MG63 (cell line): ENCODE data around the gene FAM217A. TPM values are rescaled to one million over a fixed set of nuclear protein-coding genes. Genes with fewer than 3 reads are reported as not detected.
"Not testable (repeated sequence)": the region's sequence is repeated elsewhere in the genome, so short reads cannot be mapped to it uniquely, and the experiment has no call there.

Experiments
- DNase-seq: peaks from one replicate; pipeline ENCODE4 v3.0.0-alpha.2; 2020
- H3K27me3 ChIP-seq: fragments of 250-450 bp; sonication (Bioruptor Pico); 2 replicates; pipeline ENCODE4 v1.5.1; 2020; ENCODE audit warnings: mild to moderate bottlenecking, moderate library complexity
- H3K36me3 ChIP-seq: fragments of 250-450 bp; sonication (Bioruptor Pico); 2 replicates; pipeline ENCODE4 v1.5.1; 2020; ENCODE audit warnings: mild to moderate bottlenecking, moderate library complexity
- H3K4me3 ChIP-seq: fragments of 250-450 bp; sonication (Bioruptor Pico); 2 replicates; pipeline ENCODE4 v1.5.1; 2020; ENCODE audit warnings: mild to moderate bottlenecking, moderate library complexity
- H3K9me3 ChIP-seq: fragments of 250-450 bp; sonication (Bioruptor Pico); 2 replicates; pipeline ENCODE4 v1.5.1; 2020; ENCODE audit warnings: mild to moderate bottlenecking, moderate library complexity
- total RNA-seq: library from RNA; depleted of rRNA; stranded (reverse); fragments of >200 nt; shearing (Covaris generic); gene quantifications from 2 replicates; pipeline ENCODE4 v1.2.3, GENCODE V29; 2014; ENCODE audit warnings: low replicate concordance

FAM217A gene
- total RNA-seq, 1 experiment from 2014 or later = not detected

- H3K27me3 ChIP-seq = no peaks in the 10 kb centered on the region
- no peaks in the 10 kb centered on the region for H3K9me3 ChIP-seq
- H3K36me3 ChIP-seq = no peaks in the 10 kb centered on the region
- H3K4me3 ChIP-seq = no peak overlapping the region
- DNase-seq = no peak
Measured at GRCh38 chr6:4101298-4101697, 22.4 kb upstream of the FAM217A start.

- Histone ChIP-seq H3K36me3 (no peaks in the 10 kb centered on the region), H3K27me3 (no peaks in the 10 kb centered on the region), H3K4me3 (no peak overlapping the region), H3K9me3 (no peaks in the 10 kb centered on the region)
- DNase-seq = no peak
Measured at GRCh38 chr6:4100655-4101054, 21.7 kb upstream of the FAM217A start.

DNA sequence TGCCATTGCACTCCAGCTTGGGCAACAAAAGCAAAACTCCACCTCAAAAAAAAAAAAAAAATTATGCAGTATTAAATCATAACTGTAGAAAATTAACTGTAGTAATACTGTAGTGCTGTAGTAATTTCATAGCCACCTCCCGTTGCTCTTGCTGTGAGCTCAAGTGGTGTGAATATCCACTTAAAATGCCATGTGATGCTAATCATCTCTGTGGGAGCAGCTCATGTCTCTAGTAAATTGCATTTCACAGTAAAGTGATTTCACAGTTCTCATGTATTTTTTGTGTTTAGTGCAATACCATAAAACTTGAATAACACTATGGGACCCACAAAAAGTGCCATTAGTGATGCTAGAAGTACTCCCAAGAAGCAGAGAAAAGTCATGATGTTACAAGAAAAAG lies 14.4 kb upstream of the FAM217A start:
- no peak for DNase-seq
- Histone ChIP-seq H3K4me3 (no peak overlapping the region), H3K36me3 (no peaks in the 10 kb centered on the region), H3K27me3 (no peaks in the 10 kb centered on the region), H3K9me3 (no peaks in the 10 kb centered on the region)

DNA sequence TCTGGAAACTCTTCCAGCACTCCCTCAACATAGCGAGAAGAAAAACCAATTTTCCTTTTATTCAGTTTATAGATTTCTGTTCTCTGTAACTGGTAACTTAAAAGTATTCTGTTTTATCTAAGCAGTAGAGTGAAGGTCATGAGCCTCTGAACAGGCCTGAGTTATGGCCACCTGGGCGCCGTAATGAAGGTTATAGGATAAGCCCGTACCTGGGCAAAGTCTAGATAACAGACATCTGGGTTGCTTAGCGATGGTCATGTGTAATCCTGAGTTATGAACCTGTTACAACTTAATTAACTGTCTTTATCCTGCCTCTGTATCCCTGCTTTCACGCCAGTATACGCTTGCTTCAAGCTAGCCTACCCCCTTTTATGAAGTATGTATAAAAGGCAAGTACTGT lies 13.0 kb upstream of the FAM217A start:
- no peaks in the 10 kb centered on the region for H3K9me3 ChIP-seq
- no peak overlapping the region for H3K4me3 ChIP-seq
- DNase-seq = no peak
- H3K36me3 ChIP-seq = no peaks in the 10 kb centered on the region
- no peaks in the 10 kb centered on the region for H3K27me3 ChIP-seq

- H3K27me3 ChIP-seq, H3K4me3 ChIP-seq, H3K36me3 ChIP-seq, H3K9me3 ChIP-seq, DNase-seq: not testable (repeated sequence)
Measured at GRCh38 chr6:4090043-4090442, 11.1 kb upstream of the FAM217A start.

GRCh38 chr6:4088704-4089103 lies 9.8 kb upstream of the FAM217A start:
- Histone ChIP-seq H3K4me3 (no peak overlapping the region), H3K36me3 (no peaks in the 10 kb centered on the region), H3K27me3 (no peaks in the 10 kb centered on the region), H3K9me3 (no peaks in the 10 kb centered on the region)
- DNase-seq = no peak

- H3K9me3 ChIP-seq = no peaks in the 10 kb centered on the region
- no peak for DNase-seq
- H3K4me3 ChIP-seq = no peak overlapping the region
- no peaks in the 10 kb centered on the region for H3K27me3 ChIP-seq
- H3K36me3 ChIP-seq = no peaks in the 10 kb centered on the region
Measured at GRCh38 chr6:4085332-4085700, 6.4 kb upstream of the FAM217A start.

DNA sequence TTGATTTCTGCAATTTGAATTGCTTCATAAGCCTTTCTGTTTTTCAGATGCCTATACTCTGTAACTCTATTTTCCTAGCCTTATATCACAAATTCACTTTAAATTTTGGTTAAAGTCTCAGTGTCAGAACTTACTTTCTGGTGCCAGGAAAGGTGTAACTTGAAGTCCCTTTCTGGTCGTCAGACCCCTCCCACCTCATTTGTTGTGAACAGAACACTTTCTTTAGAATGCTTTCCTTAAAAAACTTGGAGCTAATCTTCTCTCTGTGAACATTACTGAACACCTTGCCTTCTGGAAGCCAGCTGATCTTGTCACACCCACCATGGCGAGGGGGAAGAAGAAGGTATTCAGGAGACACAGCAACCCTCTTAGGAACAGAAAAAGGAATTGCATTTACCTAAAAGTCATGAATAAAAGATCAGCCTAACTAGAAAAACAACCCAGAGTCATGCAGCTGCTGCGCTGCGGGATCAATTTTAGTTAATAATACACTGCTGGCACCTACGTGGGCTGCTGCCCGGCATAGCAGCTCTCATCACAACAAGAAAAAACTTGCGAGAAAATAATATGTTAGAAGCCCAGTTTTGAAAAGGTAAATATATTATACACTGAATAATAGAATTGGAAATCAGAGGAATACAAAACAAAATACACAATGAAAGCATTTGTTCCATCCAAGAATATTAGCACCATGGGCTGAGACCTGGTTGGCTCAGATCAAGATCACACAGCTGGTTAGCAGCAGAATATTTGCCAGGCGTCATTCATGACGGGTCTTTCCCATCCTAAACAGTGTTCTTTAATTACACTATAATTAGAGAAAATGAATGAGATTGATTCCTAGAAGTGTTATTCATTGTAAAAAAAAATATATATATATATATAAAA lies 5.8 kb upstream of the FAM217A start:
- no peak for DNase-seq
- Histone ChIP-seq H3K4me3 (no peak overlapping the region), H3K9me3 (no peaks in the 10 kb centered on the region), H3K27me3 (no peaks in the 10 kb centered on the region), H3K36me3 (no peaks in the 10 kb centered on the region)

GRCh38 chr6:4074478-4075235 lies 4.3 kb downstream of the FAM217A start:
- Histone ChIP-seq H3K36me3 (no peaks in the 10 kb centered on the region), H3K27me3 (no peaks in the 10 kb centered on the region), H3K9me3 (no peaks in the 10 kb centered on the region), H3K4me3 (no peak overlapping the region)
- DNase-seq = no peak

DNA sequence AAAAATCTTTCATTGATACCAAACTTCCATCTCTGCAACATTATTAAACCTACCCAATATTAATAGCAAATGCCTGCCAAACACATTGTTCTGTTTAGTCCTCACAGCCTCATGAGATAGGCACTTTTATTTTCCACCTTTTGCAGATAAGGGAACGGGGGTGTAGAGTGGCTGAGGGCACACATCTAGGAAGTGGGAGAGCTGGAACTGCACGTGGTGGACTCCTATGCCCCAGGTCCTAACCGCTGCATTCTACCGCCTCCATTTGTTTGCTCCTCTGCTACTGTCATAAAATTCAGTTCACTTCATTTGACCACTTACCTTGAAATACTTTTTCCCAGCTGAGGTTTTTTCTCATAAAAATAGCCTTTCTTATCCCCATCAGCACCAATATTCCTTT lies 7.6 kb downstream of the FAM217A start:
- Histone ChIP-seq H3K27me3 (no peaks in the 10 kb centered on the region), H3K9me3 (no peaks in the 10 kb centered on the region), H3K4me3 (no peak overlapping the region), H3K36me3 (no peaks in the 10 kb centered on the region)
- DNase-seq = no peak

- Histone ChIP-seq H3K36me3 (peaks cover 10% of the 10 kb centered on the region), H3K4me3 (no peak overlapping the region), H3K9me3 (no peaks in the 10 kb centered on the region), H3K27me3 (no peaks in the 10 kb centered on the region)
- DNase-seq = no peak
Measured at GRCh38 chr6:4069199-4069598, 9.7 kb downstream of the FAM217A start.

GRCh38 chr6:4067673-4068072 lies 11.3 kb downstream of the FAM217A start:
- Histone ChIP-seq H3K36me3 (peaks cover 21% of the 10 kb centered on the region), H3K27me3 (no peaks in the 10 kb centered on the region), H3K4me3 (no peak overlapping the region), H3K9me3 (no peaks in the 10 kb centered on the region)
- DNase-seq = no peak

GRCh38 chr6:4066029-4066755 lies 12.7 kb downstream of the FAM217A start:
- Histone ChIP-seq H3K27me3 (no peaks in the 10 kb centered on the region), H3K9me3 (no peaks in the 10 kb centered on the region), H3K36me3 (peaks cover 36% of the 10 kb centered on the region), H3K4me3 (no peak overlapping the region)
- no peak for DNase-seq

DNA sequence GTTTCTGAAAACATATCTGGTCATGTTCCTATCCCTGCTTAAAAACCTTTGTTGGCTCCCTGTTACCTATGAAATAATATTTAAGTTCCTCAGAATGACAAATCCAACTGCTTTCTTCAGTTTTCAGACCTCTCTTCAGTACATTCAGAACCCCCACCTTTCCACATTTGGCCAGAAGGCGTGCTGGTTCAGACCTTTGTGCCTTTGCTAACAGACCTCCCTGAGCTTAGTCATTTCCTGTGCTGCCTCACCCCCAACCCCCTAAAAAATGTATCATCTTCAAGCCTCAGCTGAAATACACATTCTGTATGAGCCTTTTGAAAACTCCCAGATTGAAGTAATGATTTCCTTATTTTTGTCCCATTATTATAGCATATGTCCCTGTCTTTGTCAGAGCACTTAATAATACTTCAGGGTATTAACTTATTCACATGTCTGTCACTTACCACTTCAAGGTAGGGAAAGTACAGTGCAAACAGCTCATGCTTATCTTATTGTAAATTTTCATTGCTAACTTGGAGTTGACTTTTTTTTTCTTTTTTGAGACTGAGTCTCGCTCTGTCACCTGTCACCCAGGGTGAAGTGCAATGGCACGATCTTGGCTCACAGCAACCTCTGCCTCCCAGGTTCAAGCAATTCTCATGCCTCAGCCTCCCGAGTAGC lies 19.7 kb downstream of the FAM217A start:
- peaks cover 74% of the 10 kb centered on the region for H3K36me3 ChIP-seq
- no peaks in the 10 kb centered on the region for H3K9me3 ChIP-seq
- DNase-seq = peak; percentile 76
- no peaks in the 10 kb centered on the region for H3K27me3 ChIP-seq
- H3K4me3 ChIP-seq = no peak overlapping the region

- Histone ChIP-seq H3K36me3 (peaks cover 59% of the 10 kb centered on the region), H3K27me3 (no peaks in the 10 kb centered on the region), H3K9me3 (no peaks in the 10 kb centered on the region), H3K4me3 (no peak overlapping the region)
- no peak for DNase-seq
Measured at GRCh38 chr6:4057036-4057435, 21.9 kb downstream of the FAM217A start.

DNA sequence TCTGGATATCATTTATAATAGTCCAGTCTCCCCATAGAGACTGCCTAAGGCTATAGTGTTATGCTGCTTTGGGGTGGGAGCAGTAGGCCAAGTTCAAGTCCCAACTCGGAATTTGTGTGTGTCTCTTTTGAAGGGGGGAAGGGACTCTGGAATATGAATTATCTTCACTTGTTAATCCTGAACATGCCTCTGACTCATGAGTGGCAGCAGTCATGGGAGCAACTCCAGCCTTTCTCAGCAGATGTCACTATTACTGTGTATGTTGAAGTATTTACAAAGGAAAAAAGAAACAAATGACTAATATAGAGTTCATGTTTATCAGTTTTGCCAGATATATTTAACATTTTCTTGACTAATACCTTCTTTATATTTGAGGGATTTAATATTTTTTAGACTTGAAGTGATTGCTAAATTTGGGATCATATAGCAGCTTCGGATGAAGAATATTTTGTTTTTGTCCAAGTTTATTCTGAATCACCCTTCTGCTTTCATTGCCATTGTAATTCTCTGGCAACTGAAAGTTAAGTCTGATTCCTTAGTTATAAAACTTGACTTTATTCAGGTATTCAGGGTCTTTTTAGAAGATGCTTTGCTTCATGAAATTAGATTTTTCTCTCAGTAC lies 23.4 kb downstream of the FAM217A start:
- DNase-seq = peak; percentile 75
- Histone ChIP-seq H3K9me3 (no peaks in the 10 kb centered on the region), H3K27me3 (no peaks in the 10 kb centered on the region), H3K36me3 (peaks cover 56% of the 10 kb centered on the region), H3K4me3 (no peak overlapping the region)
